ENCODE results near the gene PLCG2.

DNA sequence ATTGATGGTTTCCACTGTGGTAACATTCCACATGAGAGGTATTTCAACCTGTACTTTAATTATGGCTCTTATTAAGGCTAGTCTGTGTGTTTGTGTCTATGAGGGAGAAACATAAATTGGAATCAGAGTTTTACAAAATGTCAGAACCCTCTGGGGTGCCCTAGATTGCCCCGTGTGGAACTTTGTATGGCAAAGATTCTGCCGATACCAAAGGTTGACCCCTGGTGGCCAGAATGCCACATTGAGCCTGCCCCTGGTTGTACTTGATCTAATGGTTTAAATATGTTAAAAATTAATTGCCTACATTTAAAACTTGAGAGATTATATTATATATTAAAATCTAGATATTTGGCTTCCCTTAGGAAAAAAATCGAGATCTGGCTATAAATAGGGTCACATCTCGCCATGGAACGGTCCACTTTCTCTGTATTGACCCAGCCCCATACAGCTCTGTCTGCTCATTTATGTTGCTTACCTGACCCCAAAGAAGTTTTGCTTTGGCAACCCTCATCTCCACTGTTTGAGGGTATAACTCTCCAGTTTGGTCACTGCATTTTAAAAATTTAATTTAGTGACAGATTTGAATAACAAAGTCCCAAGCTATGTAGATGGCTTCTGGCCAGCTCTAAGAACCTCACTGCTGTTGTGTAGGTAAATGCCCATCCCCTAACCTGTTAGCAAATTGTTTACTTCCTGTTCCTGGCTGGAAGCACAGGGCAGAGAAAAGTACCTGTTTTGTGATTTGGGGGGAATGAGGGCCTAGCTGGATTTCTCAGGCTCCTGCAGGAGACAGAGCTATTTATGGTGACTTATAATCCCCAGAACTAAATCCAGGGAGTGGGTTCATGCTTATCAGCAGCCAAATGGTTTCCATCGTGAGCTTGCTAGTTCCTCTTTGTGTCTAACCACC, 95.0 kb downstream of the PLCG2 start:
- TF ChIP-seq, protein P1, sequence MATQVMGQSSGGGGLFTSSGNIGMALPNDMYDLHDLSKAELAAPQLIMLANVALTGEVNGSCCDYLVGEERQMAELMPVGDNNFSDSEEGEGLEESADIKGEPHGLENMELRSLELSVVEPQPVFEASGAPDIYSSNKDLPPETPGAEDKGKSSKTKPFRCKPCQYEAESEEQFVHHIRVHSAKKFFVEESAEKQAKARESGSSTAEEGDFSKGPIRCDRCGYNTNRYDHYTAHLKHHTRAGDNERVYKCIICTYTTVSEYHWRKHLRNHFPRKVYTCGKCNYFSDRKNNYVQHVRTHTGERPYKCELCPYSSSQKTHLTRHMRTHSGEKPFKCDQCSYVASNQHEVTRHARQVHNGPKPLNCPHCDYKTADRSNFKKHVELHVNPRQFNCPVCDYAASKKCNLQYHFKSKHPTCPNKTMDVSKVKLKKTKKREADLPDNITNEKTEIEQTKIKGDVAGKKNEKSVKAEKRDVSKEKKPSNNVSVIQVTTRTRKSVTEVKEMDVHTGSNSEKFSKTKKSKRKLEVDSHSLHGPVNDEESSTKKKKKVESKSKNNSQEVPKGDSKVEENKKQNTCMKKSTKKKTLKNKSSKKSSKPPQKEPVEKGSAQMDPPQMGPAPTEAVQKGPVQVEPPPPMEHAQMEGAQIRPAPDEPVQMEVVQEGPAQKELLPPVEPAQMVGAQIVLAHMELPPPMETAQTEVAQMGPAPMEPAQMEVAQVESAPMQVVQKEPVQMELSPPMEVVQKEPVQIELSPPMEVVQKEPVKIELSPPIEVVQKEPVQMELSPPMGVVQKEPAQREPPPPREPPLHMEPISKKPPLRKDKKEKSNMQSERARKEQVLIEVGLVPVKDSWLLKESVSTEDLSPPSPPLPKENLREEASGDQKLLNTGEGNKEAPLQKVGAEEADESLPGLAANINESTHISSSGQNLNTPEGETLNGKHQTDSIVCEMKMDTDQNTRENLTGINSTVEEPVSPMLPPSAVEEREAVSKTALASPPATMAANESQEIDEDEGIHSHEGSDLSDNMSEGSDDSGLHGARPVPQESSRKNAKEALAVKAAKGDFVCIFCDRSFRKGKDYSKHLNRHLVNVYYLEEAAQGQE (IDR thresholded peaks at IDR 0.05; ENCODE audit: insufficient read depth in 1 of 2, low read depth in 2 of 2, low read length in 2 of 2) = no peak
- TF ChIP-seq SIN3A (IDR thresholded peaks at IDR 0.05; ENCODE audit: borderline replicate concordance, insufficient read depth, low read length) (no peak), POLR2AphosphoS5 (IDR thresholded peaks at IDR 0.05; ENCODE audit: low read depth, low read length) (no peak), TAF1 (IDR thresholded peaks at IDR 0.05; ENCODE audit: borderline replicate concordance, insufficient read depth, low read length) (no peak), FOXP2 (optimal IDR thresholded peaks at IDR 0.05; ENCODE audit: borderline replicate concordance, extremely low read depth, extremely low read length, insufficient read depth) (no peak)

Measured in PFSK-1 (cell line).